ENCODE results near the gene RFNG.

Gene RFNG

GRCh38 chr17:82089723-82090548 lies 38.3 kb upstream of the RFNG start:
- DNase-seq = no peak

GRCh38 chr17:82088838-82089722 lies 37.5 kb upstream of the RFNG start:
- DNase-seq = no peak

GRCh38 chr17:82087961-82088837 lies 36.6 kb upstream of the RFNG start:
- no peak for DNase-seq

- DNase-seq = no peak
Observed at GRCh38 chr17:82086941-82087906, 35.6 kb upstream of the RFNG start.

GRCh38 chr17:82085931-82086764 lies 34.5 kb upstream of the RFNG start:
- DNase-seq = no peak

GRCh38 chr17:82085031-82085861 lies 33.6 kb upstream of the RFNG start:
- no peak for DNase-seq

GRCh38 chr17:82084373-82085030 lies 32.9 kb upstream of the RFNG start:
- DNase-seq = no peak

- DNase-seq = no peak
Observed at GRCh38 chr17:82083533-82084359, 32.1 kb upstream of the RFNG start.

GRCh38 chr17:82083009-82083408 lies 31.4 kb upstream of the RFNG start:
- DNase-seq = no peak

GRCh38 chr17:82082456-82082855 lies 30.8 kb upstream of the RFNG start:
- no peak for DNase-seq

GRCh38 chr17:82081966-82082365 lies 30.4 kb upstream of the RFNG start:
- DNase-seq = no peak

GRCh38 chr17:82081546-82081945 lies 29.9 kb upstream of the RFNG start:
- DNase-seq = no peak

GRCh38 chr17:82080789-82081464 lies 29.3 kb upstream of the RFNG start:
- no peak for DNase-seq

- no peak for DNase-seq
Observed at GRCh38 chr17:82080048-82080788, 28.6 kb upstream of the RFNG start.

- no peak for DNase-seq
Observed at GRCh38 chr17:82079001-82079677, 27.5 kb upstream of the RFNG start.

Data from nucleus accumbens (tissue), 56 donors.